SK-N-SH (cell line): ENCODE measurements around the gene CDH26.

Experiments used
- RCOR1 ChIP-seq: fragments of 150-350 bp; IDR thresholded peaks from 2 replicates; pipeline ENCODE4 v1.6.1; 2017; ENCODE audit warnings: antibody characterized with exemption, low read length
- TEAD4 ChIP-seq: IDR thresholded peaks from 2 replicates; pipeline ENCODE4 v1.4.0; 2012; ENCODE audit warnings: mild to moderate bottlenecking, borderline replicate concordance; ENCODE audit not compliant: insufficient read depth
- TF ChIP-seq, protein P1 (sequence below): fragments of 200-600 bp; sonication (generic); IDR thresholded peaks from 2 replicates; pipeline ENCODE4 v1.6.1; 2017; ENCODE audit warnings: antibody characterized with exemption, mild to moderate bottlenecking, moderate library complexity

DNA sequence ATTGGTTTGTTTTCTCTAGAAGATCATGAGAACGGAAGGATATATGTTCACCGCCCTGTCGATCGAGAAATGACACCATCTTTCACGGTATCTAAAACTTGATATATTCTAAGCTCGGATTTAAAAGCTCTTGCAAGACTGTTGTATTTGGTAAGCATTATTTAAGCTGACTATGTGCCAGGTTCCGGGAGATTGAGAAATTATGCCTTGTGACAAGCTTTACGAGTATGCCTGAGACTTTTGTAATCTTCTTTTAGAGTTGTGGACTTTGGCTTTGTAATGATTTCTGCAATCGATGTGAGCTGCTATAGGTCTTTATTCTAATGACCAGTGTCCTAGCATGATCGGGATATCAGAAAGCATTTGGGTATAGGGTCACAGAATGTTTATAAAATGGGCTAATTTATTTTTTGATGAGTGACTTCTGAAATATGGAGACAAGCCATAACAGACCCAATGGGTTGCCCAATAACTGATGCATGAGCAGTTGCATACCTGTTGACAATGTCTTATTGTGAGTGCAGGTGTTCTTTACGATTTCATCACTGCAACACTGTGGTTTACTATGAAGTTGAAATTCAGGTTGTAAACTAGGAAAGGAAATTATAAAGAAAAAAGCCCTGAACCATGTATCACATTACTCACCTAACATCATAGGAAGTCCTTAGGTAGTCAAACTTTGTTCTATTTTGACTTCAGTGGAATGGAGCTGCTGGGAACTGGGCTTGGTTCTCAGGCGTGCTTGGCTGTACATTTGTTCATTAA is 14.0 kb downstream of the CDH26 start:
- no peak for TF ChIP-seq RCOR1
- TF ChIP-seq, protein P1, sequence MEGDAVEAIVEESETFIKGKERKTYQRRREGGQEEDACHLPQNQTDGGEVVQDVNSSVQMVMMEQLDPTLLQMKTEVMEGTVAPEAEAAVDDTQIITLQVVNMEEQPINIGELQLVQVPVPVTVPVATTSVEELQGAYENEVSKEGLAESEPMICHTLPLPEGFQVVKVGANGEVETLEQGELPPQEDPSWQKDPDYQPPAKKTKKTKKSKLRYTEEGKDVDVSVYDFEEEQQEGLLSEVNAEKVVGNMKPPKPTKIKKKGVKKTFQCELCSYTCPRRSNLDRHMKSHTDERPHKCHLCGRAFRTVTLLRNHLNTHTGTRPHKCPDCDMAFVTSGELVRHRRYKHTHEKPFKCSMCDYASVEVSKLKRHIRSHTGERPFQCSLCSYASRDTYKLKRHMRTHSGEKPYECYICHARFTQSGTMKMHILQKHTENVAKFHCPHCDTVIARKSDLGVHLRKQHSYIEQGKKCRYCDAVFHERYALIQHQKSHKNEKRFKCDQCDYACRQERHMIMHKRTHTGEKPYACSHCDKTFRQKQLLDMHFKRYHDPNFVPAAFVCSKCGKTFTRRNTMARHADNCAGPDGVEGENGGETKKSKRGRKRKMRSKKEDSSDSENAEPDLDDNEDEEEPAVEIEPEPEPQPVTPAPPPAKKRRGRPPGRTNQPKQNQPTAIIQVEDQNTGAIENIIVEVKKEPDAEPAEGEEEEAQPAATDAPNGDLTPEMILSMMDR = no peak
- no peak for TF ChIP-seq TEAD4
